ENCODE measurements around the gene AKIRIN1.

GRCh38 chr1:39043513-39043912, 52.4 kb downstream of the AKIRIN1 start:
- TF ChIP-seq CTCF (conservative IDR thresholded peaks at IDR 0.05 in 1 of 2, IDR thresholded peaks at IDR 0.05 in 1 of 2; ENCODE audit: low read depth in 1 of 2, low read length in 2 of 2) (no peak), EZH2 (IDR thresholded peaks at IDR 0.05; ENCODE audit: low read length, missing control alignments) (no peak)

All from fibroblast of lung (primary cell).